Transverse colon (tissue), 4 donors: Measurements from ENCODE around the gene TRAM2. TPM values are rescaled to one million over a fixed set of nuclear protein-coding genes. Genes with fewer than 3 reads are reported as not detected.

Source experiments
- DNase-seq: peaks from one replicate; pipeline ENCODE4 v3.0.0-alpha.2; 2019
- H3K27ac ChIP-seq, 4 donors: fragments of 200-600 bp; sonication (generic); 2 replicates each; pipeline ENCODE4 v1.5.1; 2016 to 2018; ENCODE audit warnings: inconsistent platforms in 4 of 4
- H3K27me3 ChIP-seq: fragments of 200-600 bp; sonication (generic); 2 replicates; pipeline ENCODE4 v1.5.1; 2017; ENCODE audit warnings: inconsistent platforms
- H3K36me3 ChIP-seq, 4 donors: fragments of 200-600 bp; sonication (generic); 2 replicates each; pipeline ENCODE4 v1.5.1; 2017 to 2019; ENCODE audit warnings: inconsistent platforms in 4 of 4
- H3K4me1 ChIP-seq, 4 donors: fragments of 200-600 bp; sonication (generic); 2 replicates each; pipeline ENCODE4 v1.5.1; 2017 to 2020; ENCODE audit warnings: inconsistent platforms in 4 of 4
- H3K4me3 ChIP-seq, 4 donors: fragments of 200-600 bp; sonication (generic); 1 replicate in 1 of 4; 2 replicates in 3 of 4; pipeline versions ENCODE4 v1.5.1 to v1.6.1; 2017 to 2019; ENCODE audit warnings: inconsistent platforms in 4 of 4
- H3K9me3 ChIP-seq, 2 donors: fragments of 200-600 bp; sonication (generic); 2 replicates each; pipeline ENCODE4 v1.5.1; 2017 to 2019; ENCODE audit warnings: inconsistent platforms in 2 of 2
- EP300 ChIP-seq: sonication (generic); formaldehyde crosslinking; IDR thresholded peaks from one replicate; pipeline ENCODE4 v1.6.1; 2017; ENCODE audit warnings: antibody characterized with exemption, low read depth
- POLR2A ChIP-seq: fragments of 450-650 bp; IDR thresholded peaks from one replicate; pipeline ENCODE4 v1.6.1; 2016; ENCODE audit warnings: antibody characterized with exemption, mild to moderate bottlenecking, moderate library complexity
- POLR2AphosphoS5 ChIP-seq, 3 donors: sonication (generic); formaldehyde crosslinking; IDR thresholded peaks; one replicate each; pipeline ENCODE4 v1.6.1; 2016; ENCODE audit warnings: antibody characterized with exemption in 3 of 3
- WGBS, 2 donors: methylation state at CpG; one replicate each; pipeline ENCODE4 v1.1.5; 2018; ENCODE audit warnings: low coverage in 1 of 2; 5-methylcytosine and 5-hydroxymethylcytosine counted together
- in situ Hi-C, 4 donors: fragments of 200-750 bp; cut with MboI; loops; one replicate each; pipeline versions ENCODE4 v1.15.0 to v1.15.1; 2017; ENCODE audit warnings: low sequenced_read_pairs in 3 of 4, low pct_ligation_motif_present in 1 of 4, low pct_unique_long_range_greater_than_20kb in 1 of 4
- intact Hi-C: fragments of 100-400 bp; cut with DNase I; formaldehyde crosslinking; loops from one replicate; pipeline ENCODE4 v1.15.1; 2023; ENCODE audit warnings: low total_unique reads
- total RNA-seq, 4 donors: library from RNA; depleted of rRNA; stranded (reverse); fragments of >200 nt; gene quantifications; one replicate each; pipeline ENCODE4 v1.1.0, GENCODE V29; 2016
- TF ChIP-seq, protein P1 (sequence below), 5 experiments: fragments of 200-600 bp in 3 of 5; fragments of 450-650 bp in 2 of 5; sonication (generic) in 3 of 5; IDR thresholded peaks; 1 replicate in 2 of 5; 2 replicates in 3 of 5; pipeline ENCODE4 v1.5.1; 2016 to 2017; ENCODE audit warnings: antibody characterized with exemption in 5 of 5, inconsistent platforms in 3 of 5, mild to moderate bottlenecking in 2 of 5, moderate library complexity in 1 of 5

Gene TRAM2
- total RNA-seq, 4 donors from 2014 or later, result 8.4 to 15.4 (median 11.7) TPM

DNA sequence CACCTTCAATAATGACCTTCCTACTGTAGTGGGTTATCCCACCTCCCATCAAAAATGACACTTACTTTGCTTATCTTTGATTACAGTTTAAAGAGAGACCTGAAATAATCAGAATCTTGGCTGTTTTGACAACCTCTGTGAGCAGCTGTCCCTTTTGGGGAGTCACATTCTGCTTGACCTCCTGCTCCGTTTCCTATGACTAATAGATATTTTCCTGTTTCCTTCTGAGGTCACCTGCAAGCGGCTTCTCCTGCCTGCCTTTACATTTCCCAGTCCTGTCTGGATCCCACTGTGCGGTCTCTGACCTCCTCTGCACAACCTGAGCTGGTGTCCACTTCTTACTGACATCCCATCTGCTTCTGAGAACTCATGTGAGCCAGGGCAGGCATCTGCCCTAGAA lies 54.2 kb downstream of the TRAM2 start:
- TF ChIP-seq, protein P1, sequence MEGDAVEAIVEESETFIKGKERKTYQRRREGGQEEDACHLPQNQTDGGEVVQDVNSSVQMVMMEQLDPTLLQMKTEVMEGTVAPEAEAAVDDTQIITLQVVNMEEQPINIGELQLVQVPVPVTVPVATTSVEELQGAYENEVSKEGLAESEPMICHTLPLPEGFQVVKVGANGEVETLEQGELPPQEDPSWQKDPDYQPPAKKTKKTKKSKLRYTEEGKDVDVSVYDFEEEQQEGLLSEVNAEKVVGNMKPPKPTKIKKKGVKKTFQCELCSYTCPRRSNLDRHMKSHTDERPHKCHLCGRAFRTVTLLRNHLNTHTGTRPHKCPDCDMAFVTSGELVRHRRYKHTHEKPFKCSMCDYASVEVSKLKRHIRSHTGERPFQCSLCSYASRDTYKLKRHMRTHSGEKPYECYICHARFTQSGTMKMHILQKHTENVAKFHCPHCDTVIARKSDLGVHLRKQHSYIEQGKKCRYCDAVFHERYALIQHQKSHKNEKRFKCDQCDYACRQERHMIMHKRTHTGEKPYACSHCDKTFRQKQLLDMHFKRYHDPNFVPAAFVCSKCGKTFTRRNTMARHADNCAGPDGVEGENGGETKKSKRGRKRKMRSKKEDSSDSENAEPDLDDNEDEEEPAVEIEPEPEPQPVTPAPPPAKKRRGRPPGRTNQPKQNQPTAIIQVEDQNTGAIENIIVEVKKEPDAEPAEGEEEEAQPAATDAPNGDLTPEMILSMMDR (IDR thresholded peaks at IDR 0.05), result no peak
- TF ChIP-seq POLR2A (no peak), POLR2AphosphoS5 (IDR thresholded peaks at IDR 0.05) (no peak), EP300 (no peak)
- Histone ChIP-seq H3K4me3 (no peak overlapping the region), H3K9me3 (no peaks in the 10 kb centered on the region), H3K27ac (peak overlapping the region; percentile 32 to 72 (median 50)), H3K4me1 (peaks cover 18 to 29% (median 23%) of the 10 kb centered on the region in 4 donors), H3K36me3 (no peaks in the 10 kb centered on the region), H3K27me3 (no peaks in the 10 kb centered on the region)
- no peak for DNase-seq
- in situ Hi-C loops, result no loop called here
- WGBS, 2 donors, result 65 to 93% methylated on average over 2 to 3 of the region's 3 CpGs
- intact Hi-C loops, result loop anchor here (5.0 kb wide), 1 partner anchor 45 kb away; no protein-coding TSS in a partner anchor

GRCh38 chr6:52522151-52522626 lies 54.7 kb downstream of the TRAM2 start:
- Histone ChIP-seq H3K9me3 (no peaks in the 10 kb centered on the region), H3K4me1 (peaks cover 19 to 29% (median 24%) of the 10 kb centered on the region in 4 donors), H3K36me3 (no peaks in the 10 kb centered on the region), H3K27ac (peak overlapping the region; percentile 32 to 72 (median 62)), H3K27me3 (no peaks in the 10 kb centered on the region), H3K4me3 (no peak overlapping the region)
- intact Hi-C loops, result loop anchor here (5.0 kb wide), 1 partner anchor 45 kb away; no protein-coding TSS in a partner anchor
- in situ Hi-C loops, result no loop called here
- DNase-seq, result no peak
- TF ChIP-seq POLR2AphosphoS5 (IDR thresholded peaks at IDR 0.05), result no peak
- TF ChIP-seq, protein P1 (IDR thresholded peaks at IDR 0.05), result no peak
- no peak for TF ChIP-seq EP300
- no peak for TF ChIP-seq POLR2A
- WGBS, 2 donors, result 49 to 51% methylated on average over 2 to 7 of the region's 7 CpGs

DNA sequence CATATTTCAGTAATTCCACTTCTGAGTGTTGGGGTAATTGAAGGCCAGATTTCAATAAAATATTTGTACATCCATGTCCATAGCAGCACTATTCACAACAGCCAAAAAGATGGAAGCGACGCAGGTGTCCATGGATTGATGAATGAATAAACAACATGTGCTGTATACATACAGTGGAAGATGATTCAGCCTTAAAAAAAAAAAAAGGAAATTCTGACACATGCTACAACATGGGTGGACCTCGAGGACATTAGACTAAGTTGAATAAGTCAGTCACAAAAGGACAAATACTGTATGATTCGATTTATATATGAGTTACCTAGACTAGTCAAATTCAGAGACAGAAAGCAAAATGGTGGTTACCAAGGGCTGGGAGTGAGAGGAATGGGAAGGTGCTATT lies 57.2 kb downstream of the TRAM2 start:
- in situ Hi-C loops, result no loop called here
- Histone ChIP-seq H3K27me3 (no peaks in the 10 kb centered on the region), H3K27ac (no peak overlapping the region)

GRCh38 chr6:52518279-52518945 lies 58.4 kb downstream of the TRAM2 start:
- Histone ChIP-seq H3K36me3 (no peaks in the 10 kb centered on the region), H3K4me1 (peaks cover 19 to 39% (median 29%) of the 10 kb centered on the region in 4 donors), H3K27me3 (no peaks in the 10 kb centered on the region), H3K9me3 (no peaks in the 10 kb centered on the region), H3K27ac (peak overlapping the region; percentile 81 to 92 (median 87)), H3K4me3 (no peak overlapping the region)
- no peak for TF ChIP-seq POLR2A
- no peak for TF ChIP-seq EP300
- TF ChIP-seq, protein P1 (IDR thresholded peaks at IDR 0.05), result no peak
- no peak for TF ChIP-seq POLR2AphosphoS5 (IDR thresholded peaks at IDR 0.05)
- no peak for DNase-seq
- 82 to 88% methylated on average over 6 to 13 of the region's 13 CpGs for WGBS, 2 donors
- in situ Hi-C loops, result no loop called here
- intact Hi-C loops, result no loop called here

More for the DNA sequence above, 57.2 kb downstream of the TRAM2 start:
- peaks cover 19 to 31% (median 30%) of the 10 kb centered on the region in 4 donors for H3K4me1 ChIP-seq
- no peak for DNase-seq
- H3K9me3 ChIP-seq, result no peaks in the 10 kb centered on the region
- intact Hi-C loops, result loop anchor here (5.0 kb wide), 1 partner anchor 48 kb away; no protein-coding TSS in a partner anchor
- no peaks in the 10 kb centered on the region for H3K36me3 ChIP-seq
- TF ChIP-seq, protein P1 (IDR thresholded peaks at IDR 0.05), result no peak
- no peak for TF ChIP-seq POLR2A
- TF ChIP-seq POLR2AphosphoS5 (IDR thresholded peaks at IDR 0.05), result no peak
- TF ChIP-seq EP300, result no peak
- WGBS, 2 donors, result 88 to 94% methylated on average over 4 of the region's 4 CpGs
- no peak overlapping the region for H3K4me3 ChIP-seq
